HG02798 (cell line): ENCODE measurements around the gene RECQL5.

ENCODE experiments used
- ATAC-seq: cut with Tn5 transposase; IDR thresholded peaks from one replicate; pipeline ENCODE4 v1.9.1; 2021; ENCODE audit warnings: mild to moderate bottlenecking; ENCODE audit not compliant: unreplicated experiment, poor library complexity

The RECQL5 gene

DNA sequence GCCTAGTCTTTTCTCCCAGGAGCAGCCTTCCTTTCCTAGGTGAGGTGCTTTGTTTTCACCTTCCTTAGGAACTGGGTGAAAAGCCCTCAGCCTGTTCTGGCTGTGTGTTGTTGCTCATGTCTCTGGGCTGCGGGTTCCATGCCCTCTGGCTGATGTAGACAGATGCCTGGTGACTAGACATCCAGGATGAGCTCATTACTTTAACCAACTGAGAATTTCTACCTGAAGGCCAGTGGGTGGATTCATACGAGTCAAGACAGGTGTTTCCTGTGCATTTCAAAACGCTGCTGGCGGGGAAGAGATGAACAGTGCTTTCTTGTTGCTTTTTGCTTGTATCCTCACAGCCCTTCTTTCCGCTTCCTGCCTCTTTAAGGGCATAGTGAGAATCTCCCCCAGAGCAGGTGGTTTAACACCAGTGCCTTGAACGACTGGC lies 22.5 kb upstream of the RECQL5 start:
- no peak for ATAC-seq

- ATAC-seq: no peak
Observed at GRCh38 chr17:75688209-75688825, 21.4 kb upstream of the RECQL5 start.

DNA sequence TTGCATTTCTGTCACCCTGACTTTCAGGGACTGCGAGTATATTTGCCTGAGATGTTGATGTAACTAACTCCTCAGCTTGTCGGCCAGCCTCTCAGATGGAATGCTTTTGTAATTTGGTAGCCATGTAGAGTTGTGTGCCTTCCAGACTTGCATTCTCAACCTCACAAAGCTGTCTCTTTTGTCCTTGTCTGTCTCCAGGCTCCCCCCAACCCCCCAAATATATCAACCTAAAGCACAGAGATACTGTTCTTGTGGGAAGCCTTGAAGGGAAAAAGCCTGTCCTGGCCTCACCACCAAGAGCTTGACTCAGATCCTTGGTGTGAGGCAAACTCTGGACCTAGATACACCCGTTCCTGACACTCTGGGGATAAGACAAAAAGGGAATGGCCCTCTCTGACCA lies 18.5 kb upstream of the RECQL5 start:
- no peak for ATAC-seq

GRCh38 chr17:75684924-75685323 lies 18.0 kb upstream of the RECQL5 start:
- ATAC-seq: no peak

DNA sequence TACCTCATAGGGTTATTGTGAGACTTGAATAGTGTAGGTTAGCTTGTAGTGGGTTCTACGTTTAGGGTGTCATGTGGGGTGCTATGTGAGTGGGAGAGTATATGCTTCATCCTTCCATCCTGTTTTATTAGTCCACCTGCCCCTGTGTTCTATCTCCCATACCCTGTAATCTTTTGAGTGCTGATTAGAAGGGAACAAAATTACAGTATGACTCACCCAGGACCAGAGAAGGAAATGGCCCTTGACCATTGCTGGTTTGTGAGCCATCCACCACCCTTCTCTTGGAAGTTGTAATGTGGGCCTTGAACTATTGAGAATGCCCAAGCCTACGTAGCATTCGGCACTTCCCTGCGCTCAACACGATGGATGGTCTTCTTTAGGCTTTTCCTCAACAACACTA lies 17.3 kb upstream of the RECQL5 start:
- ATAC-seq: no peak

DNA sequence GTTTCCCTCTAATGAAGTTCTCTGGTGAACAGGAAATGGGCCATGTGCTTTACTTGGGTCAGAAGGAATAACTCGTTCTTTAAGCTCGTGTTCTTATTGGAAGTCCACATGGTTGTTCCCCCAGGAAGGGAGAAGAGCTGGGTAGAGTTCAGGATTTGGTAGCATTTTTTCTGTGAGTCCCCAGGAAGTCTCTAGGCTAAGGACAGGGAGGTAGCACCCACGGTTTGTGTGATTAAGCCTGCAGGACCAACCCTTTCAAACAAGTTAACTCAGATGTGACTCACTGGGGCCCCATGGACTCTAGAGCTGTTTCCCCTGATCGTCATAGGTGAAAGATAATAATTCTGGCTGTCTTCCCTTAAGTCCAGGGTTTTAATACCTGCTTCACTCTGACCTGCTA lies 16.6 kb upstream of the RECQL5 start:
- ATAC-seq: no peak

- ATAC-seq: no peak
Observed at GRCh38 chr17:75681289-75681688, 14.3 kb upstream of the RECQL5 start.

DNA sequence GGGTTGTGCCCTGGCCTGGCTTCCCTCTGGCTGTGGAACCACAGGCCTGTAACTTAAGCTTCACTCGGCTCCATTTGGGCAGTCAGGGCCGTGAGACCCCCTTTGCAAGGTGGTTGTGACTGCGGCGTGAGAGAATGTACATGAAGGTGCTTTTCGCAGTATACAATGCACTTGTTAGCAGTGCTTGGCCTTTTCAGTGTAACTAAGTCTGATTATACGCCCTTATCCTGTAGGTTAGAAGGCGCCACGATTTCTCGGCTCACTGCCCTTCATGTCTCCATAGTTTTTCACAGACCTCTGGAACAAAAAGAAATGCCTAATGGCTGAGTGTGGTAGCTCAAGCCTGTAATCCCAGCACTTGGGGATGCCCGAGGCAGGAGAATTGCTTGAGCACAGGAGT lies 13.5 kb upstream of the RECQL5 start:
- ATAC-seq: no peak

GRCh38 chr17:75679706-75680211 lies 12.8 kb upstream of the RECQL5 start:
- ATAC-seq: no peak

GRCh38 chr17:75676461-75676860 lies 9.5 kb upstream of the RECQL5 start:
- no peak for ATAC-seq

DNA sequence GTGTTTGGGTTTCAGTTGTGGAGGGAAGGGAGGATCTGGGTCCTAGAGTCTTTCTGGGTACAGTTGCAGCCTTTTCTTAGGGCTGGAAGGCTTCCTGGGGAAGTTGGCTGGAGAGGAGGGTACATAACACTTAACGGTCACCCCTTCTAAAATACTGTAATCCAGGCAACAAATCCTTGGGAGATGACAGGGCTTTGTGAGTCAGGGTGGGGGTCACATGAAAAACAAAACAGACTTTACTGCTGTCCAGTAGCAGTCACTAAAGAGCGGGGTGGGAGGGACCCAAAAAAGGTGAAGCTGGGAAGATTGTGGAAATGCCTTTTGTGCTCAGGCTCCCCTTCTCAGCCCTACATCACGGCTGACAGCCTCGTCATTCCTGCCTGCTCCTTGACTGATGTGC lies 6.5 kb upstream of the RECQL5 start:
- ATAC-seq: no peak

DNA sequence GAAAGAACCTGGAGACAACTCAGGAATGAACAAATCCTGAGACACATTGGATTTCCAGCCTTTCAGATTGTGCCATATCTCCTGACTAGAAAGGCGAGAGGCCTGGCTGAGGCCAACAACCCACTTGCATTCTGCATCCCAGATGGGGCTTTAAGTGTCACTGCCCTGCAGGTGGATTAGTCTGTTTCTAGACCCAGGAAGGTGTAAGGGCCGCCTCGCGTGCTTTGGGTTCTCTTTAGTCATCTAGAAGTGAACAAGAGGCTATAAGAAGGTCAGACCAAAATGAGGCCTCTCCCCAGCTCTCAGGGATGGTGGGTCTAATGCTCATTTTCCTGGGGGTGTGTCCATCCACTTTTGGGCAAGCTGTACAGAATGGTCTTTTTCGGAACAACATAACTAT lies 5.1 kb upstream of the RECQL5 start:
- ATAC-seq: no peak

DNA sequence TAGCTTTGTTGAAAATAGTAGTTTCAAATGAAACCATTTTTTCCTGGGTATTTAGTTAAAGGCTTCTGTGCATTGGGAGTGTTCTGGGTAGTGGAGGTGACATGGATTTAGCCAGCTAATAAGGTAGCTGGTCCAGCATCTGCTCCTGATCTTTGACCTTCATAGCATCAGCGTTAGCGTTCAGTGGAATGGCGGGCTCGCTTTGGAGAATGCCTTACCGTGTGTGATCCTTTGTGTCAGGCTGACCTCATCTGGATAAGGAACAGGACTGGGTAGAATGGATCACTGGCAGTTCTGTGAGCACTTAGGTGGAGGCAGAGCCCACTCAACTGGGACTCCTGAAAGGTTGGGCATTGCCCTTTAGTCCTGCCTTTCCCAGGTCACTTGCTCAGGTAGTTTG lies 3.9 kb upstream of the RECQL5 start:
- ATAC-seq: no peak

DNA sequence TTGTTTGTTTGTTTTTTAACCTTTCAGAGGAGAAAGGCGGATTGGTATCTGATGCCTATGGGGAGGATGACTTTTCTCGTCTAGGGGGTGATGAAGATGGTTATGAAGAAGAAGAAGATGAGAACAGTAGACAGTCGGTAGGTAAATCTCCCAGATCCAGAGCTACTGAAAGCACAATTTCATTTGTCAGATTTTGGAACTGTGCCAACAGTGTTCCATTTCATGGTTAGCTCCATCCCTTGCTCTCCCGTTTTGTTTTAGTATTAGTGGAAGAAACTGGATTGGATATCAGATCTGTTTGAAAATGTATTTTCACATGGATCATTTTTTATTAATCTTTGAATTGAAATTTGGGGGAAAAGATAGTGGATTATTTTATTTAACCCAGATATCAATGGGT lies 1.5 kb upstream of the RECQL5 start:
- no peak for ATAC-seq

GRCh38 chr17:75667825-75668224 lies 871 bp upstream of the RECQL5 start:
- no peak for ATAC-seq

GRCh38 chr17:75665981-75666380 lies 973 bp downstream of the RECQL5 start:
- no peak for ATAC-seq

DNA sequence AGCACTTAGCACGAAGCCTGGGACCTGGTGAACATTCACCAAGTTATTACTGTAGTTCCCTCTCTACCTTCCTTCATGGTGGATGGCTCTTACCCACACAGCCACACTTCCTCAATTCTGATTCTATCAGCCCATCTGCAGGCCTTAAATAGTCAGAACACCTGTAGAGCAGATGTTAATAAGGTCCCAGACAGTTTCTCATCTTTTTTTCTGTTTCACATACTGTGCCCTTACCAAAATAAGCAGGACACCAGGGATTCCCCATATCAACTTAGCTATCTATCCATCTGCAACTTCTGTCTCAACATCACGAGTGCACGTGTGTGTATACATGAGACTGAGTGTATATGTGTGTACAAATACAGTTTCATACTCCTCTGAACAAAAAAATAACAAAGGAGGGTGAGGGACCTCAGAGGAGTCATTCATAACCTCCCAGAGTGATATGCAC lies 2.8 kb downstream of the RECQL5 start:
- ATAC-seq: peak; percentile 72

GRCh38 chr17:75662511-75662910 lies 4.4 kb downstream of the RECQL5 start:
- no peak for ATAC-seq

DNA sequence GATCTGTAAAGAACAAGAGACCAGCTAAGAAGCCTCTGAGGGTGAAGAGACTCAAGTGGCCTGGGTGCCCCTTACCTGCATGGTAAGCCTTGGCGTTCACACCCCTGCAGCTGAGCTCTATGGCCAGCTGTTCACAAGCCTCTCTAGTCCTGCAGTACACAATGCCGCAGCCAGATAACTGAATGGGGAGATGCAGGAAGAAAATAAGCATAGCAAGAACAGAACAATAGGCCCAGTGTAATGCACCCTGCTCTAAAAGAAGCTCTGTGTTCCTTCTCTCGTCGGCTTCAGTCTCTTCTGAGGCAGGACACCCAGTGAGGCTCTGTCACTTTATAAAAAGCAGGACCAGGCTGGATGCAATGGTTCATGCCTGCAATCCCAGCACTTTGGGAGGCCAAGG lies 5.4 kb downstream of the RECQL5 start:
- ATAC-seq: no peak

GRCh38 chr17:75658237-75658636 lies 8.7 kb downstream of the RECQL5 start:
- ATAC-seq: no peak

DNA sequence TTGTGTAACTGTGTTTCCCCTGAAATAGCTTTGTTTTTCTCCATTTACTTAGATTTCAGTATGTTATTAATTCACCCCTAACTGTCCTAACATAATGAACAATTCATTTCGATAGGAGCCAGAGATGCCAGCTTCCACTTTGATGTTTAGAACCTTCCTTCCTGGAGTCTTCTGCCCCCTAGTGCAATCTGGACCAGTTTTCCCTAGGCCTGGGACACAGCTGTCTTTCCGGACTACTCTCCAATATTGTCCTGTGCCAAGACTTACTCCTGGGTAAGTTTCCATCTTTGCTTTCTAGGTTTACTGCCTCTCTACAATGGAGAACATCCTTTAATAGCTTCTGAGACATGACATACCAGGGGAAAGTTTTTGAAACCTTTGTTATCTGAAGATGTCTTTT lies 12.8 kb downstream of the RECQL5 start:
- ATAC-seq: no peak

DNA sequence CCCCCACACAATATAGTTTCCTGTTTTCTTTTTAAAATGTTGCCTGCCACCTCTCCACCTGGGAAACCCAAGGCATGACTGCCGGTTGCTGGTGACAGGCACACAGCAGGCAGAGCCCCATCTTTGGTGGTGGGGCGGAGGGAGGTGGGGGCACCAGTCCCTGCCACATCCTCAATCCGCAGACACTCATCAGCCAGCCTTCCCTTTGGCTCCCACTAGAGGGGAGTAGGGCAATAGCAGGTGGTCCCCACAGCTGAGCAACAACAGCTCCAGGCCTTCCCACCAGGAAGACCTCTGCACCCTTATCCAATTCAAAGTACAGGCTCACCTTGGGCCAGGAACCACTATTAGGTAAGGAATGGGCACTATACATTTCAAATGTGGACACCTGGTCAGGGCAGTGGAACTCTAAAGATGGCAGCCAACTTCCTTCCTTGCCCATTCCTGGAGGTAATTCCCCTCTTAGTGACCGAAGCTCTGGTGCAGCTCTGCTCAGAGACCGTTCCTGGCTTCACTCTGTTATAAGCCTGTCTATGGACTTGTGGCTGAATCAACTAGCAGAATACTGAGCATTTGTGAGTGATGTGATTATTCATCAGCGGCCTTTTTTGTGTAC lies 13.9 kb downstream of the RECQL5 start:
- no peak for ATAC-seq
